Limb (tissue), 2 donors: ENCODE data around the gene TPBGL.

Experiments used
- DNase-seq, 2 donors: peaks; one replicate each; pipeline ENCODE4 v3.0.0-alpha.2; 2016; ENCODE audit errors: extremely low spot score in 2 of 2

Gene TPBGL

DNA sequence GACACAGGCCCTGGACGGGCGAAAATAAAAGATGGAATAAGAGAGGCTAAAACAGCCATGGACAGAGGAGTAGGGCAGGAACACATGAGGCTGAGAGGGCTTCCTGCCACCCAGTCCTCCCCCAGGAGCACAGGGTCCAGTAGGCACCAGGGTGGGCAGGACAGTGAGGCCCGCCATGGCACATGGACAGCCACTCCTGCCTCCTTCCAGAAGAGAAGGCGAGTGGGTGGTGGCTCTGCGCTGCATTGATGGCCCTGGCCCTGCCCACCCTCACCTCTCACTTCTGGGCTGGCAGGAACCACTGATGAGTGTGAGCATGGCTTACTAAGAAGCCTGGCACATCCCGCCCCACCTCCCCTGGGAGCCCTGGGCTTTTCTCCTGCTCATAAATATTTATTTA is 51.2 kb downstream of the TPBGL start:
- no peak for DNase-seq

DNA sequence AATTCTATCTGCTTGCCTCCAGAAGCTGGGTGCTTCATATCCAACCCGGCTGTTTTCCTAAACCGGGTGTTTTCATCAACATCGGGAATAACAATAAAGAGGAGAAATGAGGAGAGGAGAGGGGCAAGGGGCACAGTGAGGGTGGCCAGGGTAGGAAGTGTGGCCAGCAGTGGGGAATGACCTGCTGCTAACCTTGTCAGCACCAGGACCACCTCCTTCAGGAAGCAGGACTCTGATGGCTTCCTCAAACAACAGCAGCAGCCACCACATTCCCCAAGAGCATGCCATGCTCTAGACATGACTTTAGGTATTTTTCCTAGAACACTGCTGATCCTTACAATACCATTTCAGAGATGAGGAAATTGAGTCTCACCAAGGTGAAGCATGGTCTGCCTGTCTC is 52.4 kb downstream of the TPBGL start:
- DNase-seq = no peak
